CD4-positive, alpha-beta T cell treated with Interleukin-17A for 4 hours (primary cell): Measurements from ENCODE around the gene CEP41.
"Not testable (repeated sequence)": the region's sequence is repeated elsewhere in the genome, so short reads cannot be mapped to it uniquely, and the experiment has no call there.

Source experiments
- DNase-seq: peaks from one replicate; pipeline ENCODE4 v3.0.0-alpha.2; 2020; ENCODE audit warnings: mixed read lengths

Gene CEP41

DNA sequence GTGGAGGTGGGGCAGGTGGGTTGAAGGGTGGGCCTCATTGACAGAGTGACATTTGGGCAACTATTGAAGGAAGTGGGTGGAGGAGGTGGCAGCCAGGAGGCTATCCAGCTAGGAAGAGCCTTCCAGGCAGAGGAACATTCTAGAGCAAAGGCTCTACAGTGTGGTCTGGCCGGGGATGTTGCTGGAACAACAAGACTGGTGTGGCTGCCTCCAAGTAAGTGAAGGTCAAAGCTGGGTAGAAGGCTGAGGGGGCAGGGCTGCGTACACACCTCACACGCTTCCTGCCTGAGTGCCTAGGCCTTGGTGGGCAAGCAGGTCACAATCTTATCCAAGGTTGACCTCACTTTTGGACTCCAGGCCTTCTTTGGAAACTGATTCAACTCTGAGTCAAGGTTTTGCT is 53.9 kb downstream of the CEP41 start:
- DNase-seq: no peak

DNA sequence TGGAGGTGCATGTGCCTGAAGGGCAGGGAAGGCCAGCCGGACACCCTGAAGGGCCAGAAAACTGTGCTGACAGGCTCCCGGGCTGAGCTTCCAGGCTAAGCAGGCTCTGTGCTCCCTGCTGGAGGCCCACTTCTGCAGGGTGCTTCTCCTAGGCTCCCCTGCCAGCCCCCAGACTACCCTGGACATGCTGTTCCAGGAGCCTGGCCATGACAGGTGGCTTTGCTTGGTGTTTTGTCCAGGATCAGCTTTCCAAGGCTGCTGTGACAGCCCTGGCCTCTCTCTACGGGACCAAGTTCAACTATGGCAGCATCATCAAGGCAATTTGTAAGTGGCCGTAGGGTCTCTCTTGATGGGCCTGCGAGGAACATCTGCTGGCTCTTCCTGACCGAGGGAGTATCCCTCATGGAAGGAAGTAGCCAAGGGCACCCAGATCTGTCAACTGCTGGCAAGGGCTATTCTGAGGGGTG is 55.2 kb downstream of the CEP41 start:
- DNase-seq: no peak

DNA sequence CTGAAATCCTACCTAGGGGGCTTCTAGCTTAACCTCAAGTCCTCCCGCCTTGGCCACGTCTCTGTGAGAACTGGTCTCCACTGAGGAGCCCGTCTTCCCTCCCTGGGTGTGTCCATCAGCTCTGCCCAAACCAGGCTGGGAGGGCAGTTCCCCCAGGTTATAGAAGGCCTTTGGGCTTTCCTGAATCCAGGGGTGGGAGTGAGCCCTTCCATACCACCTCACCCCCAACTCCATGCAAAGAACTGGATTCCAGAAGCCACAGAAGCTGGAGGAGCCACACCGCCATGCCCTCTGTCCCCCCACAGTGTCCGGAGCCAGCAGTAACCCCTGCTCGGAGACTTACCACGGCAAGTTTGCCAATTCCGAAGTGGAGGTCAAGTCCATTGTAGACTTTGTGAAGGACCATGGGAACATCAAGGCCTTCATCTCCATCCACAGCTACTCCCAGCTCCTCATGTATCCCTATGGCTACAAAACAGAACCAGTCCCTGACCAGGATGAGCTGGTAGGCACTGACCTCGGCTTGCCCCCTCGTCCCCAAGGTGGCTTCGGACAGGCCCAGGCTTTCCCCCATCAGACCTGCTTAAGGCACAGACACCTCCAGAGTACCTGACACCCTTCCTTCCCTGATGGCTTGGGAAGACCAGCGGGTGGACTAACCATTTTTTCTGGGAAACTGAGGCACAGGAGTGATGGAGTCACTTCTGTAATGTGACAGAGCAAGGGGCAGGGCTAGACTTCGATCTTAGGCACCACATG is 55.8 kb downstream of the CEP41 start:
- DNase-seq: no peak

DNA sequence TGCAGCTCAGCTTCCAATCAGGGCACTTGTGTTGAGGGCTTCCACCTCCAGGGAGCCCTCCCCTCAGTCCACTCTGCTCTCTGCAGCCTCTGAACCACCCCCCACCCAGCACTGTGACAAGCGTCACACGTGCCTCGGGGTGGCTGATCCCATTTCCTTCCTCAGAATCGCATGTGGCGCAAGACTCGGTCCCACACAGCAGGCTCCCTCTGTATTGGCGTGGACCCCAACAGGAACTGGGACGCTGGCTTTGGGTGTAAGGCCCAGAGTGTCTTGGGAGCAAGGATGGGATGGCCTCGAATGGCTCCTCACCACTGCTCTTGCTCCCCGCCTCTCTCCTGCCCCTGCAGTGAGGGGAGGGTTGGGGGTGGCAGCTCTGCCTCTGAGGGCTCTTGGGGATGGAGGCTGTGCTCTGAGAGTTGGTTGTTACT is 56.4 kb downstream of the CEP41 start:
- no peak for DNase-seq

DNA sequence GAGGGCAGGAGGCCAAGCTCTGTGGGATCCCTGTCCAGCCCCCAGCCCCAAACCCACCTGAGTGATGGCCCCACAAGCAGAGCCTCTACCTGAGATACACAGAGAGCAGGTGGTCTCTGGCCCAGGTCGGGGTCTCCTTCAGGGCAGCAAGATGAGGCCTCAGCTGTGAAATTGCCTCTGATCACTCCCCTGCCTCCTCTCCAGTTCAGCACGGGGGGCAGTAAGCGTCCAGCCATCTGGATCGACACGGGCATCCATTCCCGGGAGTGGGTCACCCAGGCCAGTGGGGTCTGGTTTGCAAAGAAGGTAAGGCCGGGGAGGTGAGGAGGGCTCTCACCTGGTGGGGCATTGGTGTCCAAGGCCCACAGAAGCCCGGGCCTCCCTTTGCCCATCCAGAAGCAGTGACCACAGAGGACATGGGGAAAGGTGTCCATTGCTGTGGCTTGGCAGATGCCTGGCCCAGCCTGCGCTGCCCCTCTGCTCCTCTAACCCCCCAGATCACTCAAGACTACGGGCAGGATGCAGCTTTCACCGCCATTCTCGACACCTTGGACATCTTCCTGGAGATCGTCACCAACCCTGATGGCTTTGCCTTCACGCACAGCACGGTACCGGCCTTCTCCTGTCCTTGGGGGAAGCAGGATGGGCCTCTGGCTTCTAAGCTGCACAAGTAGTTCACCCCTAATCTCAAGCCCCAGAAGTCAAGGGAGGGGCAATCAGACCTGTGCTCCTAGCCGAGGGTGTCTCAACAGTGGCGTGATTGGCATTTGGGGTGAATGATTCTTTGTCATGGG is 57.4 kb downstream of the CEP41 start:
- DNase-seq: no peak

DNA sequence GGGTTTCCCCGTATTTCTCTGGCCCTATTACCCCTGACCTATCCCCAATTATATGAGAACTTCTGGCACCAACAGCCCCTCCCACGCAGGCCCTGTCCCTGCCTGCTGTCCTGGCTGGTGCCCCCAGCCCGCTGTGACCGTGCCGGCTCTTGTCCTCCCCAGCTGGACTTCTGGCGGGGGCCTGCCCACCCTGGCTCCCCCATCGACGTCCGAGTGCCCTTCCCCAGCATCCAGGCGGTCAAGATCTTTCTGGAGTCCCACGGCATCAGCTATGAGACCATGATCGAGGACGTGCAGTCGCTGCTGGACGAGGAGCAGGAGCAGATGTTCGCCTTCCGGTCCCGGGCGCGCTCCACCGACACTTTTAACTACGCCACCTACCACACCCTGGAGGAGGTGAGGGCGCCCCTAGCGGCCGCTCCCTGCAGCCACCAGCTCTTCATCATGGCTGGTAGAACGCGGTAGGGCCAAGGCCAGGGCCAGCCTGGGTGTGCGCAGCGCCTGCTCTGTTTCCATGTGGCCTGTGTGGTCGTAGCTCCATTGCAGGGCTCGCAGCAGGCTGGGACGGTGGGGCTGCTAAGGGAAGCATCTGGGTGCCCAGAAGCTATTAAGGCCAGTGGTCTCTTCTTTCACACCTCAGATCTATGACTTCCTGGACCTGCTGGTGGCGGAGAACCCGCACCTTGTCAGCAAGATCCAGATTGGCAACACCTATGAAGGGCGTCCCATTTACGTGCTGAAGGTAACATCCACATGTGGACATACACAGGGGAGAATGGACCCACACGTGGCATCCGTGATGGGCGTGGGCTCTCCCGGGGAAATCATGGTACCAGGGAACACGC is 59.1 kb downstream of the CEP41 start:
- no peak for DNase-seq

DNA sequence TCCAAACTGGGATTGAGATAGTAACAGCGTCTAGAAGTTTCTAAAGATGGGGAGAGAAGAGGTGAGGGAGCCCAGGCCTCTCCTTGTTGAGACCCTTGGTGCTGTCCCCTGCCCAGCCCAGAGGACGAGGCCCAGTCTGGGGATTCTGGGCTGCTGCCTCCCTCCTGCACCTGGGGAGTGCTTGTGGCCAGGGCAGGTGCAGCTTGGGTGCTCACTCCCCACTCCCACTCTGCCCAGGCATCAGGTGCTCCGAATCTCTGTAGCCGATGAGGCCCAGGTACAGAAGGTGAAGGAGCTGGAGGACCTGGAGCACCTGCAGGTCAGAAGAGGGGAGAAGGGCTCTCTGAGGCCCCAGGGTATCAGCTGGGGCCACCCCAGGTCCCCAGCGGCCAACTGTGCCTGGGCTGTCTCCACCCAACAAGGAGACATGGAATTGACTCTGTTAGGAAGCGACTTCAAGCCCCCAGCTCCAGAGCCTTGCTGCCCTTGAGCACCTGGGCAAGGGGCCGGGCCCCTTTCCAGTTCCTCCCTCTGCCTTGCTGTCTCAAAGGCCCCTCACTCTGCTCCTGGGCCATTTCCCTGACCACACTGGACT is 59.9 kb downstream of the CEP41 start:
- DNase-seq: no peak

DNA sequence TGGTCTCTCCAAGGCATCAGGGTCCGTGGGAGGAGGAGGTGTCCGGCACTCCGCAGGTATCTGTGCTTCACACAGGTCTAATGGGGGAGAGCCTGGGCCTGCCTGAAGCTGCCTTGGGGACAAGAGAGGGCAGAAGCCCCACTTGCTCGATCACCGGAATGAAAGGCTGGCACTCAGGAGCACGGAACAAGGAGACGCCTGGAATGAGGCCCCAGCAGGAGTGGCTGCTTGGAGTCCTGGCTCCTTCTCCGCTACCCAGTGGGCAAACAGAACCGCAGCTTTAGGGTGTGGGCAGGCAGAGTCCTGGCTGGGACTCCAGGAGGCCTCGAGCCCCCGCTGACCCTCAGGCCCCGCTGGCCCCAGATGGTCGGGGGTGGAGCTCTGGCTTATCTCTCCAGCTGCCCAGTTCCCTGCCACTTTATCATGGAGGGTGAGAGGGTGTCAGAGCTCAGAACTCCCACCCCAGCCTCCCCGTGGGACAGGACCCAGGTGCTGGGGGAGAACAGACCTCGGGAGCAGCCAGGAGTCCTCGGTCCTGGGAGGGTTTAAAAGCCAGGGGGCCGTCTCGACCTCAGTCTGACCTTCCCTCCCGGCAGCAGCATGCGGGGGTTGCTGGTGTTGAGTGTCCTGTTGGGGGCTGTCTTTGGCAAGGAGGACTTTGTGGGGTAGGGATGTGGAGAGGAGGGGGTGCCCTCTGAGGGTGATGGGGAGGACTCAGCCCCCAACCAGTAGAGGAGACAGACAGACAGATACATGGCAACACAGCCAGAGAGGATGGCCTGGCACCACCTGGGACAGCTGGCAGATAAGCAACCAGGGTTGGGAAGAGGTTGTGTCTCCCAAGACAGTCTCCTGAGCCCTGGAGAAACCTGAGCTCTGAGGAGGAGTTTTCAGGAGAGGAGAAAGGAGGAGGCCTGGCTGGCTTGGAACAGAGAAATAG is 60.6 kb downstream of the CEP41 start, which contains the start of gene CPA1:
Gene CPA1, plus strand, starts transcription at position 574 of the 940 bp plus-strand sequence. Its CDS starts 27 bp downstream, at position 601.
- no peak for DNase-seq

DNA sequence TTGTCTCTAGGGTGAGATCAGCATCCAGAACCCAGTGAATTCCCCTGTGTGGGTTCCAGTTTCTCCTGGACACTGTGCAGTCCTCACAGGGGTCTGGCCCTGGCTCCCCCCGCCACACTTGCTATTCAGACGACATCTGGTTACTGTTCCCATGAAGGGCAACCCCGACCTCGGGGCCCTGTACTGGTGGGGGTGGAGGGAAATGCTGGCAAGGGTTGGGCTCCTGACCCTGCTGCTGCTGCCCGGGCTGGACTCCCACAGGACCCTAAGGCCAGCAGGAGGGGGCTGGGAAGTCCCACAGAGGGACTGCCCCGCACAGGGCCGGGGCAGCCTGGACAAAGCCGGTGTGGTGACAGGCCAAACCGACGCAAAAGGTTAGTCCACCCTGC is 61.3 kb downstream of the CEP41 start:
- DNase-seq: no peak

DNA sequence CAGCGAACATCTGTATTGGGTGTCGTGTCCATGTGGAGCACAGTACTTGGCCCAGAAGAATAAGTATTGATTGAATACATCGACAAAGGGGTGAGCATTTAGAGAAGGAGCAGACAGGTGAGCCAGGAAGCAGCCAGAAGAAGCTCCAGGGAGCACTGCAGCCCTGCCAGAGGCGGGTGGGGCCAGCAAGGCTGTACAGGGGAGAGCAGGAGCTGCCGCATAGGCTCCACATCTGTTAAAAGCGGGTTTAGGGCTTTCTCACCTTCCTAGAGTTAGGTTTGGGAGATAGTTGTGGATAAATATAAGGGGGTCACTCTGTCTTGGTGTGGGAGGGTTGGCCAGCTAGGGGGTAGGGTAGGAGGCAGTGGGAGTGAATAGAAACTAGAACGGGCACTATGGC is 61.8 kb downstream of the CEP41 start:
- DNase-seq: no peak

DNA sequence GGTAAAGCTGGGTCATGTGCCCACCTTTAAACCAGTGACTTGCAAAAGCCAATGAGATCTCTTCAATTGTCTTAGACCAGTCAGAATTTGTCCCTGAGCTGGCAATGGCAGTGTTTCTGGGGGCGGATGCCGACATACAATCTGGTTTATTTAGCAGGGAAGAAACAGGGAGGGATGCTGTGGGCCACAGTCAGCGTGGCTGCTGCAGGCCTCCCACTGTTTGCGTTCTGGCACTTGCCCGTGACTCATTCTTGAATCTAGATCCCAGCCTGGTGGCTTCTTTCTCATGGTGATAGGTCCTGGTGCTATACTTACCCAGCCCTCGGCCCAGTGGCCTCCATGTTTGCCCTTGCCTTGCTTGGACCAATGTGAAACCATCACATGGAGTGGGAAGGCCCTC is 63.6 kb downstream of the CEP41 start:
- no peak for DNase-seq

DNA sequence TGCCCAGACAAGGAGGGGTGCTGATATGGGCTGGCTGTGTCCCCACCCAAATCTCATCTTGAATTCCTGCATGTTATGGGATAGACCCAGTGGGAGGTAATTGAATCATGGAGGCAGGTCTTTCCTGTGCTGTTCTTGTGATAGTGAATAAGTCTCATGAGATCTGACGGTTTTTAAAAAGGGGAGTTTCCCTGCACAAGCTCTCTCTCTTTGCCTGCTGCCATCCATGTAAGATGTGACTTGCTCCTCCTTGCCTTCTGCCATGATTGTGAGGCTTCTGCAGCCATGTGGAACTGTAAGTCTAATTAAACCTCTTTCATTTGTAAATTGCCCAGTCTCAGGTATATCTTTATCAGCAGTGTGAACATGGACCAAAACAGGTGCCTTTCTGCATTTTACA is 64.4 kb downstream of the CEP41 start:
- DNase-seq: not testable (repeated sequence)

DNA sequence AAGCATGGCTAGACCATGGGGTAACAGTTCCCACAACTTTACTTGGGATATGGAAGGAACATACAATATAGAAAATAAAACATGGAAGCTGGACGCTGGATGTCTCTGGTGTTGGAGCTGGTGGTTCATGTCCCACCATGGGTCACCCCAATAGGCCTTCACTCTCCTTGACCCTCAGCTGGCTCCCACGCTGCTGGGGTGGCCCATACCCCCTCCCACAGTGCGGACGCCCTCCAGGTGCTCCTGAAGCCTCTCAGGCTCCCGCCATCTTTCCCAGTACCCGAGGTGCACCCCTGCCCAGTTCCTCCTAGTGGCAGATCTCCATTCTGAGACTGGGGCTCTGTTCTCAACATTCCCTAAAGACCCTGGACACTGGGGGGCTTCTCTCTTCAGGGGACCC is 66.3 kb downstream of the CEP41 start:
- DNase-seq: no peak

DNA sequence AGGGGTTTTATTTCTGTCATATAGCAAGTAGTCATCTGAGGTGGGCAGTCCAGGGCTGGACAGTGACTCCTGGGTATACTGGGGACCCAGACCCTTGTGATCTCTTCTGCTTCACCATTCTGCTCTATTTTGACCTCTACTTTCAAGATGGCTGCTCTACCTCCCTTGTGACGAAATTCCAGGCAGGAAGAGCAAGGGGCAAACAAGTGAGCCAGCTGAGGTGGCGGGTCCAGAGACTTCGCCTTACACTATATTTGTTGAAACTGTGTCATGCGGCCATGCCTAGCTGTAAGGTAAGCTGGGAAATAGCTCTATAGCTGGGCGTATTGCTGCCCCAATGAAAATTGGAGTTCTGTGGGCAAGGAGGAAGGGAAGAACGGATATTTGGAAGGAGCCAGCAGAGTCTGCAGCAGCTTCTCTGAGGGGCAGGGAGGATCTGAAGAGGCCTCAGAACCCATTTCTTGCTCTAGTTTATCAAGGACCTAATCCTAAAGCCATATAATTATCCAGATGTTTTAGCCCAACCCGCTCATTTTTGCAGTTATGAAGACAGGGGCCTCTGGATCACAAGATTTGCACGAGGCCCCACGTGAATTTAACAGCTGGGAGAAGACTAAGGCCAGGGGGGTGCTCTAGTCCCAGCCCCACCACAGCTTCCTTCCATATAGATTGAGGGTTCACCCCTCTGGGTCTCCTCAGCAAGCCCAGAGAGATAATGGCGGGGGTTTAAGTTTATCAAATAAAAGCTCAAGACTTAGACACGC is 68.2 kb downstream of the CEP41 start:
- no peak for DNase-seq

DNA sequence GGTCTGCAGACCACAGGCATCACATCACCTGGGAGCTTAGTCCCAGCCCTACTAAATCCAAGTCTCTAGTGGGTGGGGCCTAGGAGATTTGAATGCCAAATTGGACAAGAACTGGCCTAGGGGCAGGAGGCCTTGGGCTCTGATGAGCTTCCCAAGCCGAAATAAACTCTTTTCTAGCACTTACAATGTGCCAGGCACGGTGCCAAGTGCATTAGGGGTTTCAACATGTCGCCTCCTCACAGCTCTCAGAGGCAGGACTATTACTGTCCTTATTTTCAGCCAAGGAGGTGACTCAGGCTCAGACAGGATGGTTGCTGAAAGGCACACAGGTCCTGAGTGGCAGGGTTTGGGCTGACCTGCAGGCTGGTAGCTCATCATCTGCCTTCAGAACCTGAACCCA is 69.8 kb downstream of the CEP41 start:
- DNase-seq: no peak

DNA sequence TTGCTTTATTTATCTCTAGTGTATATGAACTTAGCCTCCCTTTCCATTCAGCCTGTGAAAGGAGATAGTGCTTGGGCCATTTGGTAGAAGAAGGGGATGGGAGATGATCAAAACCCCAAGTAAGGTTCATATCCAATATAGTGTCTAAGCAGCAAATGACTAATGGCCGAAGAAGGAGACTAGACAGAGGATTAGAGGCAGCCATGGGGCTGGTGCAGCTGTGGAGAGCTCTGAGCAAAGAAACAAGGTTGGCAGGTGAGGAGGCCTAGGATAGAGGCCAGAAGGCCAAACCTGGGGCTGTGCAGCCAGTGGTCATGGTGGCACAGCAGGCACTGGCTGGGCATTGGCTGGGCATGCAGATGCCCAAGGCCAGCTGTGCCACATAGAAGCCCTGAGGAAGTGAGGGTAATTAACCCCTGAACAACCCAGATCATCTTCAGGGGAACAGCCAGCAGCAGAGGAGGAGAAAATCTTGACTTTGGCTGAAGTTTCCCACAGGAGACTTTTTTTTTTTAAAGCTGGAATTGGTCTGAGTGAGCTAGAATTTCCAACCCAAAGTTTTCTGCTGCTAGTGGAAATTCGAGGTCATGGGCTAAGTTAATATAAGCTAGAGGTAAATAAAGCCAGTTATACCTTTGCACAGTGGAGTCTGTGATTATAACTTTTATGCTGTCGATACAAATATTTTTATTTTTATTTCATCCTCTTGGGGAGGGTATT is 70.8 kb downstream of the CEP41 start:
- DNase-seq: no peak

DNA sequence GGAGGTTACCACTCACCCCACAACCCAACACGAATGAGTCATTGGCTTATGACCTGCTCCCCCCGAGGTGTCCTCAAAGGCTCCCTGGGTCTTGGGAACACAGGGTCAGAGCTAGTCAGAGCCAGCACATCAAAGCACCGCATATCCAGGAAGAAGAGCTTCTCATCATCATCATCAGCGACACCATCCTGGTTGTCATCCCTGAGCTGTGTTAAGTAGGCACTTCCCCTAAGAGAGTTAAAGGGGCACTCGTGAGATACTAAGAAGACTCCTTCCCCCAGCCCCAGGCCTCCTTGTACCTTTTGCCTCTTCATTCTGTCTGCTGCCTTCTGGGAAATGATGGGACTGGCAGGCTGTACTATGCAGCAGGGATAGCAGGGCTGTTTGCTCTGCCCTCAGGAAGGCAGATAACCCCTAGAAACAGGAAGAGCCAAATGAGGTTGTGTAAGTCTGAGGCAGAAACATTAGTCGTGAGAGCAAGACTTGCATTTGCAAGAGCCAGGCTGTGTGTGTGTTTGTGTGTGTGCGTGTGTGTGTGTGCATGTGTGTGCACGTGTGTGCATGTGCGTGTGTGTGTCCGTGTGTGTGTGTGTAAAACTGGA is 71.6 kb downstream of the CEP41 start:
- DNase-seq: no peak

DNA sequence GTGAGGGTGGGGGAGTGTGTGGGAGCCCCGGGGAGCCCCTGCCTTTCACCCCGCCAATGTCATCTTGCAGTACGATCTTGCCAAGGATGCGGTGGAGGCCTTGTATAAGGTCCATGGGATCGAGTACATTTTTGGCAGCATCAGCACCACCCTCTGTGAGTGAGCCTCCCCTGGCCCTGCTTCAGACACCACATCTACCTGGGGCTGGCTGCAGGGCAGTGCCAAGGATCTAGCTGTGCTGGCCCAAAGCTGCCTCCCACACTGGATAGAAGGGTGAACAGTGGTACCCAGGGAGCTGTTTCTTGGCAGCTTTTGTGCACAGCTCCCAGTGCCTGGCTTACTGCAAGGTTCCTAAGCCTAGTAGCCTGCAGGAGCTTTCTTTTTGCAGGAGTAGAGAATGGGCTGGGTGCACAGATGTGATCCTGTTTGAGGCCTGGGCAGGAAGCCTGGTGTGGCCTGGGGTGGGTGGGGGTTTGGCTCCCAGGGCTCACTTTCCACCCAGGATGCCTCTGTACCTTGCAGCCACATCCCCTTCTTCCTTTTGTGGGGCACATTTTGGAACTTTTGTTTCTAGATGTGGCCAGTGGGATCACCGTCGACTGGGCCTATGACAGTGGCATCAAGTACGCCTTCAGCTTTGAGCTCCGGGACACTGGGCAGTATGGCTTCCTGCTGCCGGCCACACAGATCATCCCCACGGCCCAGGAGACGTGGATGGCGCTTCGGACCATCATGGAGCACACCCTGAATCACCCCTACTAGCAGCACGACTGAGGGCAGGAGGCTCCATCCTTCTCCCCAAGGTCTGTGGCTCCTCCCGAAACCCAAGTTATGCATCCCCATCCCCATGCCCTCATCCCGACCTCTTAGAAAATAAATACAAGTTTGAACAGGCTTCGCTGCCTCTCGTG is 72.7 kb downstream of the CEP41 start:
- DNase-seq: no peak
